T-helper 1 cell (primary cell): ENCODE results near the gene PTPDC1.
"Not testable (repeated sequence)": the region's sequence is repeated elsewhere in the genome, so short reads cannot be mapped to it uniquely, and the experiment has no call there.

Experiments used
- DNase-seq, 5 donors: peaks; one replicate each; pipeline ENCODE4 v3.0.0-alpha.2; 2012 to 2020

PTPDC1 gene

GRCh38 chr9:94096819-94097577 is 12.7 kb downstream of the PTPDC1 start:
- no peak for DNase-seq

GRCh38 chr9:94097788-94098414 is 13.6 kb downstream of the PTPDC1 start:
- no peak for DNase-seq

- no peak for DNase-seq
These were observed 16.1 kb downstream of the PTPDC1 start for GRCh38 chr9:94100152-94100879.

GRCh38 chr9:94101162-94101853 is 17.0 kb downstream of the PTPDC1 start:
- no peak for DNase-seq

GRCh38 chr9:94108584-94108983 is 24.3 kb downstream of the PTPDC1 start:
- no peak for DNase-seq

GRCh38 chr9:94110821-94111252 is 26.6 kb downstream of the PTPDC1 start:
- DNase-seq, result no peak

GRCh38 chr9:94111446-94111845 is 27.2 kb downstream of the PTPDC1 start:
- DNase-seq, result no peak

GRCh38 chr9:94112716-94113465 is 28.6 kb downstream of the PTPDC1 start:
- DNase-seq, result no peak

GRCh38 chr9:94120088-94120487 is 35.8 kb downstream of the PTPDC1 start:
- not testable (repeated sequence) for DNase-seq

- DNase-seq, result no peak
These were observed 36.7 kb downstream of the PTPDC1 start for GRCh38 chr9:94120854-94121376.

GRCh38 chr9:94126844-94127243 is 42.6 kb downstream of the PTPDC1 start:
- DNase-seq, result no peak

GRCh38 chr9:94127806-94128205 is 43.5 kb downstream of the PTPDC1 start:
- no peak for DNase-seq

- no peak for DNase-seq
These were observed 44.3 kb downstream of the PTPDC1 start for GRCh38 chr9:94128580-94128979.

GRCh38 chr9:94134629-94135028 is 50.4 kb downstream of the PTPDC1 start:
- DNase-seq, result no peak

- DNase-seq, result no peak
These were observed 51.0 kb downstream of the PTPDC1 start for GRCh38 chr9:94135222-94135621.

GRCh38 chr9:94139672-94140417 is 55.6 kb downstream of the PTPDC1 start:
- DNase-seq, result no peak

GRCh38 chr9:94140418-94140780 is 56.1 kb downstream of the PTPDC1 start:
- no peak for DNase-seq

- DNase-seq, result no peak
These were observed 56.8 kb downstream of the PTPDC1 start for GRCh38 chr9:94140791-94141790.

- DNase-seq, result no peak
These were observed 58.1 kb downstream of the PTPDC1 start for GRCh38 chr9:94142353-94142752.

GRCh38 chr9:94144394-94144793 is 60.1 kb downstream of the PTPDC1 start:
- no peak for DNase-seq
